Tibial nerve (tissue), 4 donors: ENCODE data around the gene SPTB. TPM values are rescaled to one million over a fixed set of nuclear protein-coding genes. Genes with fewer than 3 reads are reported as not detected.
A peak's percentile ranks its signal among the peaks of the same experiment; 100 is the strongest.
"Not testable (repeated sequence)": the region's sequence is repeated elsewhere in the genome, so short reads cannot be mapped to it uniquely, and the experiment has no call there.

Source experiments
- DNase-seq, 2 donors: peaks; one replicate each; pipeline ENCODE4 v3.0.0-alpha.2; 2019; ENCODE audit warnings: low spot score in 2 of 2
- H3K27ac ChIP-seq, 4 donors: fragments of 200-600 bp; sonication (generic) in 3 of 4; one replicate each; pipeline ENCODE4 v1.5.1; 2017 to 2019; ENCODE audit warnings: mild to moderate bottlenecking in 1 of 4
- H3K27me3 ChIP-seq, 2 donors: fragments of 200-600 bp; sonication (generic) in 1 of 2; one replicate each; pipeline versions ENCODE4 v1.5.1 to v1.6.0; 2017 to 2019
- H3K36me3 ChIP-seq, 3 donors: fragments of 200-600 bp; sonication (generic); one replicate each; pipeline ENCODE4 v1.5.1; 2018 to 2019
- H3K4me1 ChIP-seq, 4 donors: fragments of 200-600 bp; sonication (generic) in 3 of 4; one replicate each; pipeline ENCODE4 v1.5.1; 2017 to 2019
- H3K4me3 ChIP-seq, 4 donors: fragments of 200-600 bp; sonication (generic) in 3 of 4; one replicate each; pipeline ENCODE4 v1.5.1; 2017 to 2019; ENCODE audit warnings: mild to moderate bottlenecking in 1 of 4, moderate library complexity in 1 of 4
- H3K9me3 ChIP-seq, 4 donors: fragments of 200-600 bp; sonication (generic) in 3 of 4; one replicate each; pipeline ENCODE4 v1.5.1; 2017 to 2019
- CTCF ChIP-seq, 5 experiments: fragments of 200-600 bp in 3 of 5; fragments of 450-650 bp in 2 of 5; sonication (generic) in 3 of 5; IDR thresholded peaks; one replicate each; pipeline ENCODE4 v1.5.1; 2016 to 2019; ENCODE audit warnings: antibody characterized with exemption in 5 of 5, mild to moderate bottlenecking in 3 of 5, moderate library complexity in 2 of 5
- EP300 ChIP-seq, 2 donors: sonication (generic); formaldehyde crosslinking; IDR thresholded peaks; one replicate each; pipeline ENCODE4 v1.6.1; 2017; ENCODE audit warnings: antibody characterized with exemption in 2 of 2, mild to moderate bottlenecking in 1 of 2
- POLR2A ChIP-seq, 2 donors: fragments of 450-650 bp; IDR thresholded peaks; one replicate each; pipeline ENCODE4 v1.6.1; 2017; ENCODE audit warnings: antibody characterized with exemption in 2 of 2, mild to moderate bottlenecking in 2 of 2, moderate library complexity in 2 of 2
- WGBS, 2 donors: methylation state at CpG; one replicate each; pipeline ENCODE4 v1.1.5; 2018; 5-methylcytosine and 5-hydroxymethylcytosine counted together
- total RNA-seq, 4 donors: library from RNA; depleted of rRNA; stranded (reverse); fragments of >200 nt; gene quantifications; one replicate each; pipeline ENCODE4 v1.1.0, GENCODE V29; 2016

The SPTB gene
- total RNA-seq, 4 donors from 2014 or later: 4.5 to 12.6 (median 9.2) TPM

- peak overlapping the region in 1 of 4 donors; percentile 97 for H3K4me3 ChIP-seq
- H3K27ac ChIP-seq: no peak overlapping the region
- WGBS, 2 donors: 89 to 96% methylated on average over 2 of the region's 2 CpGs
- no peaks in the 10 kb centered on the region for H3K36me3 ChIP-seq
- no peaks in the 10 kb centered on the region for H3K9me3 ChIP-seq
- peaks cover 0 to 50% (median 15%) of the 10 kb centered on the region in 4 donors for H3K4me1 ChIP-seq
- no peak for DNase-seq
- no peaks in the 10 kb centered on the region for H3K27me3 ChIP-seq
- TF ChIP-seq POLR2A (IDR thresholded peaks at IDR 0.05) (no peak), EP300 (IDR thresholded peaks at IDR 0.05) (no peak), CTCF (IDR thresholded peaks at IDR 0.05) (no peak)
These were observed 36.1 kb upstream of the SPTB start for GRCh38 chr14:64915797-64916196.

GRCh38 chr14:64915029-64915424 is 35.3 kb upstream of the SPTB start:
- DNase-seq: no peak

GRCh38 chr14:64914237-64915028 is 34.7 kb upstream of the SPTB start, which contains the start of gene CHURC1:
Gene CHURC1, plus strand, starts transcription at chr14:64914455. Its CDS starts 41 bp downstream, at chr14:64914496.
- no peaks in the 10 kb centered on the region for H3K27me3 ChIP-seq
- H3K4me1 ChIP-seq: peaks cover 0 to 42% (median 15%) of the 10 kb centered on the region in 4 donors
- no peaks in the 10 kb centered on the region for H3K36me3 ChIP-seq
- H3K9me3 ChIP-seq: no peaks in the 10 kb centered on the region
- DNase-seq: peak; percentile 97 to 98
- WGBS, 2 donors: 0 to 1% methylated on average over 33 to 41 of the region's 49 CpGs
- TF ChIP-seq POLR2A (IDR thresholded peaks at IDR 0.05): peak; percentile 80 to 85
- TF ChIP-seq EP300 (IDR thresholded peaks at IDR 0.05): peak; percentile 79 to 97
- TF ChIP-seq CTCF (IDR thresholded peaks at IDR 0.05): peak in 2 of 5 experiments; percentile 10 to 17
- H3K27ac ChIP-seq: peak within 1 kb of the TSS; percentile 92 to 97 (median 94)
- peak within 1 kb of the TSS; percentile 74 to 99 (median 89) for H3K4me3 ChIP-seq

More at GRCh38 chr14:64915029-64915424, 35.3 kb upstream of the SPTB start:
- H3K27ac ChIP-seq: peak overlapping the region; percentile 92 to 97 (median 94)
- TF ChIP-seq EP300 (IDR thresholded peaks at IDR 0.05) (no peak), CTCF (IDR thresholded peaks at IDR 0.05) (no peak), POLR2A (IDR thresholded peaks at IDR 0.05) (no peak)
- H3K4me1 ChIP-seq: peaks cover 0 to 42% (median 15%) of the 10 kb centered on the region in 4 donors
- no peaks in the 10 kb centered on the region for H3K27me3 ChIP-seq
- no peaks in the 10 kb centered on the region for H3K9me3 ChIP-seq
- H3K36me3 ChIP-seq: no peaks in the 10 kb centered on the region
- WGBS, 2 donors: 20 to 30% methylated on average over 4 of the region's 4 CpGs
- peak overlapping the region; percentile 74 to 99 (median 89) for H3K4me3 ChIP-seq

- DNase-seq, H3K27me3 ChIP-seq, H3K9me3 ChIP-seq, H3K36me3 ChIP-seq: not testable (repeated sequence)
- peak overlapping the region in 2 of 4 donors; percentile 96 to 97 for H3K27ac ChIP-seq
- H3K4me1 ChIP-seq: peaks cover 0 to 34% (median 15%) of the 10 kb centered on the region in 4 donors
- WGBS, 2 donors: 72 to 80% methylated on average over 5 of the region's 5 CpGs
- peak overlapping the region in 2 of 4 donors; percentile 81 to 97 for H3K4me3 ChIP-seq
These were observed 33.8 kb upstream of the SPTB start for GRCh38 chr14:64913477-64913876.

GRCh38 chr14:64912261-64912660 is 32.6 kb upstream of the SPTB start:
- TF ChIP-seq CTCF (IDR thresholded peaks at IDR 0.05): no peak
- Histone ChIP-seq H3K4me3 (no peak overlapping the region), H3K27me3 (no peaks in the 10 kb centered on the region), H3K27ac (no peak overlapping the region), H3K36me3 (no peaks in the 10 kb centered on the region), H3K4me1 (peaks cover 0 to 24% (median 15%) of the 10 kb centered on the region in 4 donors), H3K9me3 (no peaks in the 10 kb centered on the region)
- DNase-seq: no peak
- 2 to 46% methylated on average over 1 of the region's 1 CpG for whole genome bisulfite sequencing, 2 donors
